Measurements from ENCODE around the gene PTPN13. TPM values are rescaled to one million over a fixed set of nuclear protein-coding genes. Genes with fewer than 3 reads are reported as not detected.
"Not testable (repeated sequence)": the region's sequence is repeated elsewhere in the genome, so short reads cannot be mapped to it uniquely, and the experiment has no call there.

PTPN13 gene
- polyA plus RNA-seq, 1 donor from 2014 or later: not detected

DNA sequence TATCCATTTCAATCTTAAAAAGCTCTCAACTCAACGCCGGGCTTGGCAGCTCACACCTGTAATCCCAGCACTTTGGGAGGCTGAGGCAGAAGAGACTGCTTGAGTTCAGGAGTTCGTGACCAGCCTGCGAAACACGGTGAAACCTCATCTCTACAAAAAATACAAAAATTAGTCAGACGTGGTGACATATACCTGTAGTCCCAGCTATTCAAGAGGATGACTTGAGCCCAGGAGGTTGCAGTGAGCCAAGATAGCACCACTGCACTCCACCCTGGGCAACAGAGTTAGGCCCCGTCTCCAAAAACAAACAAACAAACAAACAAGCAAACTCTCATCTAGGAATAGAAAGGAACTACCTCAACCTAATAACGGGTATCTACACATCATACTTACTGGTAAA is 50.8 kb downstream of the PTPN13 start:
- H3K4me3 Mint-ChIP-seq: no peak overlapping the region
- H3K36me3 Mint-ChIP-seq: no peaks in the 10 kb centered on the region
- no peaks in the 10 kb centered on the region for H3K4me1 Mint-ChIP-seq
- H3K9me3 Mint-ChIP-seq: peaks cover 0 to 5% (median 2%) of the 10 kb centered on the region in 3 donors
- H3K27ac Mint-ChIP-seq: no peak overlapping the region
- H3K27me3 Mint-ChIP-seq: no peaks in the 10 kb centered on the region

DNA sequence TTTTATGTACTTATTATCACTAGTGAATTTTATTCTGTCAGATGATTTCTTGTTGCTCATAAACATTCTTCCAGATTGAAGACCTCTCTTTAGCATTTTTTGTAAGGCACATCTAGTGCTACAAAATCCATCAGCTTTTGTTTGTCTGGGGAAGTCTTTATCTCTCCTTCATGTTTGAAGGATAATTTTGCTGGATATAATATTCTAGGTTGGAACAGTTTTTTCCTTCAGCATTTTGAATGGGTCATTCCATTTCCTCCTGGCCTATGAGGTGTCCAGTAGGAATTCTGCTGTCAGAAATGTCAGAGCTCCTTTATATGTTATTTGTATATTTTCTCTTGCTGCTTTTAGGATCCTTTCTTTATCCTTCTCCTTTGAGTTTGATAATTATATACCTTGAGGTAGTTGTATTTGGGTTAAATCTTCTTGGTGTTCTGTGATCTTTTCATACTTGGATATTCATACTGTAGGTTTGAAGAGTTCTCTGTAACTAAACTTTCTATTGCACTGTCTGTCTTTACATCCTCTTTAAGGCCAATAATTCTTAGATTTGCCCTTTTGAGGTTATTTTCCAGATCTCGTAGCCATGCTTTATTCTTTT is 58.3 kb downstream of the PTPN13 start:
- Mint-ChIP-seq H3K4me3 (no peak overlapping the region), H3K27ac (no peak overlapping the region), H3K27me3 (no peaks in the 10 kb centered on the region), H3K4me1 (no peaks in the 10 kb centered on the region), H3K36me3 (no peaks in the 10 kb centered on the region), H3K9me3 (peaks cover 6 to 17% (median 14%) of the 10 kb centered on the region in 3 donors)

DNA sequence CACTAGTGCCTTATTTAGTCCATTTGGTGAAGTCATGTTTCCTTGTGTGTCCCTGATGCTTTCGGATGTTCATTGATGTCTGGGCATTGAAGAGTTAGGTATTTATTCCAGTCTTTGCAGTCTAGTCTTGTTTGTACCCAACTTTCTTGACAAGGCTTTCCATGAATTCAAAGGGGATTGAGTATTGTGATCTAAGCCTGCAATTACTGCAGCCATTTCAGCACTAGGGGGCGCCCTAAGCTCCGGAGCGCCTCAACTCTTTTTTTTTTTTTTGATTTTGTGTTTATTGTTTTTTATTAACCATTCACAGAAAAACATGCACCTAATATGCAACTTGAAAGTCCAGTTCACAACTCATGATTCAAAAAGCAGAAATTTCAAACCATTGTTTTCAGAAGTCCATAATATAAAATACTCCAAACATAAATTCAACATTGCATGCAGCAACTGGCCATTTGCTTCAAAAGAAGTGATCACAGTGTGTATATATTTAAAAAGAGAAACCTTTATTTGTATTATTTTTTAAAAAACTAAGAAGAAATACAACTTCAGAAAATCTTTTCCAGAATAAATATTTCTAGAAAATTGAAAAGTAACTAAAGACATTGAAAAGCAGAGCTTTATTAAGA is 59.2 kb downstream of the PTPN13 start:
- H3K27me3 Mint-ChIP-seq: peaks cover 2% of the 10 kb centered on the region
- peaks cover 8 to 17% (median 14%) of the 10 kb centered on the region in 3 donors for H3K9me3 Mint-ChIP-seq
- H3K4me1 Mint-ChIP-seq: no peaks in the 10 kb centered on the region
- no peaks in the 10 kb centered on the region for H3K36me3 Mint-ChIP-seq
- H3K4me3 Mint-ChIP-seq: no peak overlapping the region
- H3K27ac Mint-ChIP-seq: no peak overlapping the region

DNA sequence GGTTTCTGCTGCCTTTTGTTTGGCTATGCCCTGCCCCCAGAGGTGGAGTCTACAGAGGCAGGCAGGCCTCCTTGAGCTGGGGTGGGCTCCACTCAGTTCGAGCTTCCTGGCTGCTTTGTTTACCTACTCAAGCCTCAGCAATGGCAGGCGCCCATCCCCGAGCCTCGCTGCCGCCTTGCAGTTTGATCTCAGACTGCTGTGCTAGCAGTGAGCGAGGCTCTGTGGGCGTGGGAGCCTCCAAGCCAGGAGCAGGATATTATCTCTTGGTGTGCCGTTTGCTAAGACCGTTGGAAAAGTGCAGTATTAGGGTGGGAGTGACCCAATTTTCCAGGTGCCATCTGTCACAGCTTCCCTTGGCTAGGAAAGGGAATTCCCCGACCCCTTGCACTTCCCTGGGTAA is 62.7 kb downstream of the PTPN13 start:
- H3K27me3 Mint-ChIP-seq, H3K27ac Mint-ChIP-seq, H3K4me1 Mint-ChIP-seq, H3K36me3 Mint-ChIP-seq, H3K4me3 Mint-ChIP-seq: not testable (repeated sequence)
- H3K9me3 Mint-ChIP-seq: peaks cover 8 to 12% (median 9%) of the 10 kb centered on the region in 3 donors

DNA sequence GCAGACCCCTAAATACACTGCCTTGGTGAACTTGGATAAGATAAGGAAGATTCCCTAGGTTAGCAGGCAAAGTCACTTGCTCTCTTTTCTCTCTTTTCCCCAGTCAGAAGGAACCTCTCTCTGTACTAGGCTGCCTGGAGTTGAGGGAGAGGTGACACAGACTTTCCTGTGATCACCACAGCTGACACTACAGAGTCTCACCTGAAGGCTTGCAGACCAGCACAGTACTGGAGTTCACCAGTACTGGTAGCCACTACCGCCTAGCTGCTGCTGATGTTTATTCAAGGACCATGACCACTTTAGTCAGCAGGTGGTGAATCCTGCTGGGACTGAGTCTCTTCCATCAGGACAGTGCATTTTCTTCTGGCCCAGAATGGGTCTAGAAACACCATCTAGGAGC is 63.3 kb downstream of the PTPN13 start:
- Mint-ChIP-seq H3K4me1 (no peaks in the 10 kb centered on the region), H3K27ac (no peak overlapping the region), H3K27me3 (peaks cover 4% of the 10 kb centered on the region), H3K36me3 (no peaks in the 10 kb centered on the region), H3K4me3 (no peak overlapping the region), H3K9me3 (peaks cover 8 to 12% (median 9%) of the 10 kb centered on the region in 3 donors)

DNA sequence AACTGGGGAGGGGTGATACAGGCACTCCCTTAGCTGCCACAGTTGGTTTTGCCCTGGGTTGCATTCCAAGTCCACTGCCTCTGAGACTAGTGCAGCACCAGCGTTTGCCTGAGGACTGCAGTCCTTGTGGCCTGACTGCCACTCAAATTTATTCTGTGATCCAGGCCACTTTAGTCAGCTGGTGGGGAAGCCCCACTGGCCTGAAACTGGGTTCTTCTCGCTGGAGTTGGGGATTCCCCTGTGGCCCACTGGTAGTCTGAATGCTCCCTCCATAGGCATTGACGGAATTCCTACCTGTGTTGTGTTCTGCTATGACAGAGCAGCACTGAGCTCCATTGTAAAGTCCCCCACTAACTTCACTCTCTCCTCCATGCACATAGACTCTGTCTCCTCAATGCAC is 63.8 kb downstream of the PTPN13 start:
- Mint-ChIP-seq H3K27ac (no peak overlapping the region), H3K36me3 (no peaks in the 10 kb centered on the region), H3K9me3 (peaks cover 3 to 9% (median 4%) of the 10 kb centered on the region in 3 donors), H3K4me1 (no peaks in the 10 kb centered on the region), H3K4me3 (no peak overlapping the region), H3K27me3 (peaks cover 4% of the 10 kb centered on the region)

DNA sequence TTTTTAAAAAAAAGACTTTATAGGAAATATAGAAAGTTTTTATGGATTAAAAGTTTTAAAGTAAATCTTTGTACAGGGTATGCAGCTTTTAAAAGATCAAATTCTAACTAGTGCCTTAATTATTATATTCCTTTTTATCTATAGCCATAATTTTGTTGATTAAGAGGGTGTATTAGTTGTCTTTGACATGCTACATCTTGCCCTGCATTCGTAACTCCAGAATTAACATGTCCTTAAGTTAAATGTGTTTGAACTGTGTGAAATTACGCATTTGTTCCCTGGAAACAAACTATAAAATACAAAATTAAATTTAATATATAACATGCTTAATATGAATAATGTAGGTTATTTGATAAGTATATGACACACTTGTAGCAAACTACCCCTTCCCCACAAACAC is 66.3 kb downstream of the PTPN13 start:
- H3K4me3 Mint-ChIP-seq: no peak overlapping the region
- H3K9me3 Mint-ChIP-seq: peaks cover 0 to 2% (median 0%) of the 10 kb centered on the region in 3 donors
- peaks cover 4% of the 10 kb centered on the region for H3K27me3 Mint-ChIP-seq
- no peaks in the 10 kb centered on the region for H3K4me1 Mint-ChIP-seq
- peaks cover 2% of the 10 kb centered on the region for H3K36me3 Mint-ChIP-seq
- no peak overlapping the region for H3K27ac Mint-ChIP-seq

DNA sequence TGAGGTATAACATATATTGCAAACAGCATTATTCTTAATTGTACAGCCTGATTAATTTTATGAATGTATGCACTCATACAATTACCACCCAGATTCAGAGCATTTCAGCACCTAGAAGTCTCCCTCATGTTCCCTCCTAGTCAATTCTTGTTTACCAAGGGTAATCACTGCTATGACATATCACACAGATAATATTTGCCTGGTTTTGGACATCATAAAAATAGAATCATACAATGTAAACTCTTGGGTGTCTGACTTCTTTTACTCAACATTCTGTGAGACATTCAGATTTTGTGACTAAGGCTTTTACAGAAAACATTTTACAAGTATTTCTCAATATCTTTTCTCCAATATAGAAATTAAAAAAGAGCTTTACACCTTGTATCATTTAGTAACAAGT is 66.9 kb downstream of the PTPN13 start:
- Mint-ChIP-seq H3K36me3 (peaks cover 2% of the 10 kb centered on the region), H3K27ac (no peak overlapping the region), H3K4me1 (no peaks in the 10 kb centered on the region), H3K4me3 (no peak overlapping the region), H3K9me3 (peaks cover 0 to 2% (median 0%) of the 10 kb centered on the region in 3 donors), H3K27me3 (peaks cover 4% of the 10 kb centered on the region)

DNA sequence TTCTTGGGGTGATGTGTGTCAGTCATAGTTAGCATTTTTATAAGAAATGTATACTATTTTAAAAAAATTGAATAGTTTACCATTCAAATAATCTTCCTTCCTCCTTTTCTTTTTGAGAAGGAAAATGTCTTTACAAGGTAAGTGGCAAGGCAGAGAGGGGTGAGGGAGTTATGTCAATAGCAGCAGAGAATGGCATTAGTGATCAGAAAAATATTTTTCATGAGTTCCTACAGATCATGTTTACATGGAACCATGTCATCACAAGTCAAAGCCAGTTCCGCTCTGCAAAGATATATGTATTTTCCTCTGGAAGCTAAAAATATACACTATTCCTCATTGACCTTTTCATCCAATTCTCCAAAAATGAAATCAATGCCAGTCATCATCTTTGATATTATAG is 67.3 kb downstream of the PTPN13 start:
- Mint-ChIP-seq H3K27me3 (peaks cover 4% of the 10 kb centered on the region), H3K4me1 (no peaks in the 10 kb centered on the region), H3K9me3 (peaks cover 0 to 2% (median 0%) of the 10 kb centered on the region in 3 donors), H3K27ac (no peak overlapping the region), H3K36me3 (peaks cover 2% of the 10 kb centered on the region), H3K4me3 (no peak overlapping the region)

DNA sequence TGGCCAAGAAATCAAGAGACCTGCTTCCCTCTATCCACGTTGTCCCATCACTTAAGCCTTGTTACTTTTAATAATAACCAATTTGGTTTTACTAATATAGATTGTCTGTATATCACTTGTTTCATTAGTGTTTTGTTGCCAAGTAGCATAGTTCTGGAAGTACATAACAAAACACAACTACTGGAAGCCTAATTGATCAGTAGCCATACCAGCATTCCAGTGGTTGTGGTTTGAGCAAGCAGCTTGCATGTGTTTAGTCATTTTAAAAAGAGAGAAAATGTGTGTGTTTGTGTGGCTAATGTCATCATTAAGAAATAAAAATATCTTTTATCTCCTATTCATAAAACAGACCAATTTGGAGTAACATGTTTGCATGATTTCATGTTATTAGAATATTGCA is 70.8 kb downstream of the PTPN13 start:
- Mint-ChIP-seq H3K27ac (no peak overlapping the region), H3K27me3 (peaks cover 2% of the 10 kb centered on the region), H3K9me3 (no peaks in the 10 kb centered on the region), H3K36me3 (peaks cover 2% of the 10 kb centered on the region), H3K4me1 (no peaks in the 10 kb centered on the region), H3K4me3 (no peak overlapping the region)

DNA sequence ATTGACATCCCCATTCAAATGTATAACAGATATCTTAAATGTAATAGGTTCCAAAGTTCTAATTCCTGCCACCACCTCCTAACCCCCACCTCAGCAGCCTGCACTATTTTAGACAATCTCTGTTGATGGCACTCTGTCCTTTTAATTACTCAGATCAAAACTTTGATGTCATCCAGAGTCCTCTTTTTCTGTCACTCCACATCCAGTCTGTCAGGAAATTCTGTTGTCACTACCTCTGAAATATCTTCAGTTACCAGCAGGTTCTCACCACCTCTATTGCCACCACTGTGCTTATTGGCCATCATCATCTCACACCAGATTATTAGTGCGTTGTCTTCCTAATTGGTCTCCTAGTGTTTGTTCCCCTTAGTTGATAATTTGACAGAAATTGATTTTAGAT is 76.2 kb downstream of the PTPN13 start:
- Mint-ChIP-seq H3K27ac (no peak overlapping the region), H3K4me3 (no peak overlapping the region), H3K36me3 (no peaks in the 10 kb centered on the region), H3K4me1 (no peaks in the 10 kb centered on the region), H3K9me3 (no peaks in the 10 kb centered on the region), H3K27me3 (peaks cover 2% of the 10 kb centered on the region)

DNA sequence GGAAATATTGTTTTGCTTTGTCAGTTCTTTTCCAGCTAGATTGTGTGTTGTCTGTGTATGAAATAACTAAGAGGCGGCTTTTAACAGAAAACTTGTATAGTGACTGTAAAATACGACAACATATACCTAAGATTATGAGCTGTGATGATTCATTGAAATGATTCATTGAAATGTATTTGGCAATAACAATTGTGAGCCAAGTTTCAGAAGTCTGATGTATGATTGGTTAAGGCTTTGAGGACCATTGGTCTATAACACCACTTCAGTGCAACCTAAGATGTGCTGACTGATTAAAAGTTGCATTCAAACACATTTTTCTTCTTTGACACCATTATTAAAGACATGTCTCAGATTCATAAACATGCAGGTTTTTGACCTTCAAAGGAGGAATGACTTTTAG is 76.6 kb downstream of the PTPN13 start:
- no peaks in the 10 kb centered on the region for H3K4me1 Mint-ChIP-seq
- no peaks in the 10 kb centered on the region for H3K9me3 Mint-ChIP-seq
- H3K27me3 Mint-ChIP-seq: peaks cover 2% of the 10 kb centered on the region
- H3K36me3 Mint-ChIP-seq: no peaks in the 10 kb centered on the region
- H3K27ac Mint-ChIP-seq: no peak overlapping the region
- H3K4me3 Mint-ChIP-seq: no peak overlapping the region

DNA sequence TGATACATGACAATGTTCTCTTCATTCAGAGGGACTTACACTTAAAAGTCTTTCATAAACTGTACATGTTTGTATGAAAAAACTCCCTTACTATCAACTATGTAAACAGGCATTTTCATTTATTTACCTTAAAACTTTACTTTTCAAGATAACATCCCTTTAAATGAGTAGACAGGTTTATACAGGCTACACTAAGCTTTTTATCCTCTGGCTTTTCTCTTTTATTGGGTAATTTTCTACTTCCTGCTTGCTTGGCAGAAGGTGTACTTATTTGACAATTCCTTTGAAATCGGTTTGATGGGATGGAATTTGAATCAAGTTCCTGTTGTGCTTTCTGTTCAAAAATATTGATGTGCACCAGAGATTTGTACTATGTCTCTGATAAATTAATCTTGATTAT is 81.4 kb downstream of the PTPN13 start:
- H3K27me3 Mint-ChIP-seq: peaks cover 3% of the 10 kb centered on the region
- no peaks in the 10 kb centered on the region for H3K4me1 Mint-ChIP-seq
- H3K36me3 Mint-ChIP-seq: no peaks in the 10 kb centered on the region
- no peaks in the 10 kb centered on the region for H3K9me3 Mint-ChIP-seq
- H3K27ac Mint-ChIP-seq: no peak overlapping the region
- no peak overlapping the region for H3K4me3 Mint-ChIP-seq

DNA sequence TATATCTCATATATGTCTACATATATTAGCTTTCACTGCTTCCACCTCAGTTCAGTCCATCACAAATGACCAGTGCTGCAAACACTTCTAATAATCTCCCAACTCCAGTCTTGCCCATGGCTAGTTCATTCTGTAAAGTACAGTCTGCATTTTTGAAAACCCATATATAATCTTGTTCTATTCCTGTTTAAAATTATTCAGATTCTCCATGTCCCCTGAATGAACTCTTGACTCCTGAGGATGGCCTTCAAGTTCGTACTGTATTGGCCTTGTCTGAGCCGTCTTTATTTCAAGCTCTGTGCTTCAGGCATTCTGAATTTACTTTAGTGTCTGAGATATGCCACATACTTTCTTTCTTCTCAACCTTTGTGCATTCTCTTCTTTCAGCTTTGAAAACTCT is 84.7 kb downstream of the PTPN13 start:
- H3K27me3 Mint-ChIP-seq: peaks cover 5% of the 10 kb centered on the region
- H3K4me3 Mint-ChIP-seq: no peak overlapping the region
- H3K9me3 Mint-ChIP-seq: no peaks in the 10 kb centered on the region
- H3K27ac Mint-ChIP-seq: no peak overlapping the region
- H3K4me1 Mint-ChIP-seq: no peaks in the 10 kb centered on the region
- no peaks in the 10 kb centered on the region for H3K36me3 Mint-ChIP-seq

DNA sequence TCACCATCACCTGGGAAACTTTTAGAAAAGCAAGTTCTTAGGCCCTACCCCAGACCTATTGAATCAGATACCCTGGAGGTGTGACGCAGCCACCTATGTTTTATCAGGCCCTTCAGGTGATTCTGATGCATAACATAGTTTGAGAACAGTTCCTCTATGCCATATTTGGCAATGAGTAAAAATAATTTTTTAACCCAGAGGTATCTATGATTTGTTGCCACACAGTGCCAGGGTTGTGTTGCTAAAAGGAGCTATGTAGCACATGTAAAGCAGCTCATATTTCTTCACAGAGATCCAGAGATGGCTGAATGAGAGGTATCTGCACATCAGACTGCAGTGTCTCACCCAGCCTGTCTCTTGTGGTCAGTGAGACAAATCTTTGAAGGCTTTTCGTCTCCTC is 85.3 kb downstream of the PTPN13 start:
- peaks cover 5% of the 10 kb centered on the region for H3K27me3 Mint-ChIP-seq
- H3K4me1 Mint-ChIP-seq: no peaks in the 10 kb centered on the region
- H3K27ac Mint-ChIP-seq: no peak overlapping the region
- no peaks in the 10 kb centered on the region for H3K36me3 Mint-ChIP-seq
- H3K9me3 Mint-ChIP-seq: no peaks in the 10 kb centered on the region
- H3K4me3 Mint-ChIP-seq: no peak overlapping the region

DNA sequence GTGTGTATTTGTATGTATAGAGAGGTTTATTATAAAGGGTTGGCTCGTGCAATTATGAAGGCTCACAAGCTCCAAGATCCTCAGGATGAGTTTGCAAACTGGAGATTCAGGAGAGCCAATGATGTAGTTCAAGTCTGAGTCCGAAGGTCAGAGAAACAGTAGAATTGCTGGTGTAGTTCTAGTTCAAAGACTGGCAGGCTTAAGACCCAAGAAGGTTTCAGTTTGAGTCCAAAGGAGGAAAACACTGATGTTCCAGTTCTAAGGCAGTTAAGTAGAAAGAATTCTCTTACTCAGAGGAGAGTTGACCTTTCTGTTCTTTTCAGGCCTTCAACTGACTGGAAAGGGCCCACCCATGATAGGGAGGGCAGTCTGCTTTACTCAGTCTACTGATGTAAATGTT is 89.1 kb downstream of the PTPN13 start:
- H3K4me3 Mint-ChIP-seq: no peak overlapping the region
- H3K27ac Mint-ChIP-seq: no peak overlapping the region
- peaks cover 5% of the 10 kb centered on the region for H3K27me3 Mint-ChIP-seq
- H3K9me3 Mint-ChIP-seq: no peaks in the 10 kb centered on the region
- H3K36me3 Mint-ChIP-seq: no peaks in the 10 kb centered on the region
- no peaks in the 10 kb centered on the region for H3K4me1 Mint-ChIP-seq
